GM18499 (cell line): ENCODE results near the gene SKAP1.
"Not testable (repeated sequence)": the region's sequence is repeated elsewhere in the genome, so short reads cannot be mapped to it uniquely, and the experiment has no call there.

Experiments
- ATAC-seq: cut with Tn5 transposase; IDR thresholded peaks from one replicate; pipeline ENCODE4 v1.9.1; 2021; ENCODE audit warnings: moderate number of reproducible peaks; ENCODE audit not compliant: insufficient read depth, unreplicated experiment

Gene SKAP1

DNA sequence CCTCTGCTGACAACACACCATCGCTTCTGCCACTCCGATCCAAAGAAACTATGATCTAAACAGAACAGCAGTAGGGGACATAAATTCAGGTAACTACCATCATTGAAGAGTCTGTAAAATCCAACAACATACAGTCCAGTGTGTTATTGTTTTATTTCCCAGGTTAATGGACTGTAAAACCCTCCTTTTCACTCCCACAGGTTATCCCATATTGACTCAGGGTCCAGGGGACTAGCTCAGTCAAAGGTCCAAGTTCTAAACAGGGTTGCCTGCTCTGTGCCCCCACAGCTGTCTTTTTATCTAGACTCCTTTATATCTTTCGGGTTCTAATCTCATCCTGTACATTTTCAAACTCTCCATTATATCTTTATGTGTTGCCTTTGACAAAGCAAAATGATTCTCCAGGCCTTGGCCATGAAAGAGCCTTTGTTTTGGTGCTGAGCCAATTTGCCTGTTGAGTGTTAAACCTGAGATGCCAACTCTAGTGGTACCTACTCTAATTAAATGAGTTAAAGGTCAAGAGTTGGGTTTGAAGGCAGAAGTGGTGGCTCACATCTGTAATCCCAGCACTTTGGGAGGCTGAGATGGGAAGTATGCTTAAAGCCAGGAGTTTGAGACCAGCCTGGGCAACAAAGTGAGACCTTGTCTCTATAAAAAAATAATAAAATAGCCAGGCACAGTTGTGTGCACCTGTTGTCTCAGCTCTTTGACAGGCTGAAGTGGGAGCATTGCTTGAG lies 242.0 kb downstream of the SKAP1 start:
- no peak for ATAC-seq

- ATAC-seq, result not testable (repeated sequence)
Observed at GRCh38 chr17:48186317-48186716, 243.7 kb downstream of the SKAP1 start.

DNA sequence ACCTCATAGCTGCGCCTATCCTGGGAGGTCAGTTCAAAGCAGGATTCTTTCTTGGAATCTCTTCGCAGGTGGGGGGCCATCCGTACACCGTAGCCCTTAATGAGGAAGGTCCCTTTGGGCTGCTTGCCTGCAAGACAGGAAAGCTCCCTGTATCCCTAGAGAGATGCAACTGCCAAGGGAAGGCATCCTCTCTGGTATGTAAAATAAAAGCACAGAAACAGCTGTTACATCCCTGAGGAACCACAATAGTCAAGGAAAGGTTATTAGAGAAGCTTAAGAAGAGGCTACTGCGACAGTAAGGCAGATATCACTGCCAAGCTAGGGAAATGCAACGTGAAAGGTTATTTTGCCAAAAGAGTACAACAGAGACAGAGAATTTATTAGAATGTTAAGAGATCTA lies 245.3 kb downstream of the SKAP1 start:
- no peak for ATAC-seq

DNA sequence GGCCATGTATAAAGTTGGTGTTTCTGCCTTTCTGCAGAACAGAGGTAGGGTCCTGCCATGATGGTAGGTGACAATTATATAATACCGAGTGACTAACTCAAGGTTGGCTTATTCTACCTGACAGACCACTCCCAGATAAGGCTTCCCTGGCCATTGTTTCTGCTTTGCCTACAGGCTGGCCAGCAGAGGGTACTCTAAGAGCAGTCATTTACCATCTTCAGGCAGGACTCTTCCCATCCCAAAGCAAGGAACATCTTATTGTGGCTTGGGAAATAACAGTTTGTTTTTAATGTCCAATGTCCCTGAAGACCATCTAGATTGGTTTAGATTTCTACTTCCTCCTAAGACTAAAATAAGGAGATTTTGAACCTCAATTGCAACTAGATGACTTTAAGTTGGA lies 248.4 kb downstream of the SKAP1 start:
- no peak for ATAC-seq

DNA sequence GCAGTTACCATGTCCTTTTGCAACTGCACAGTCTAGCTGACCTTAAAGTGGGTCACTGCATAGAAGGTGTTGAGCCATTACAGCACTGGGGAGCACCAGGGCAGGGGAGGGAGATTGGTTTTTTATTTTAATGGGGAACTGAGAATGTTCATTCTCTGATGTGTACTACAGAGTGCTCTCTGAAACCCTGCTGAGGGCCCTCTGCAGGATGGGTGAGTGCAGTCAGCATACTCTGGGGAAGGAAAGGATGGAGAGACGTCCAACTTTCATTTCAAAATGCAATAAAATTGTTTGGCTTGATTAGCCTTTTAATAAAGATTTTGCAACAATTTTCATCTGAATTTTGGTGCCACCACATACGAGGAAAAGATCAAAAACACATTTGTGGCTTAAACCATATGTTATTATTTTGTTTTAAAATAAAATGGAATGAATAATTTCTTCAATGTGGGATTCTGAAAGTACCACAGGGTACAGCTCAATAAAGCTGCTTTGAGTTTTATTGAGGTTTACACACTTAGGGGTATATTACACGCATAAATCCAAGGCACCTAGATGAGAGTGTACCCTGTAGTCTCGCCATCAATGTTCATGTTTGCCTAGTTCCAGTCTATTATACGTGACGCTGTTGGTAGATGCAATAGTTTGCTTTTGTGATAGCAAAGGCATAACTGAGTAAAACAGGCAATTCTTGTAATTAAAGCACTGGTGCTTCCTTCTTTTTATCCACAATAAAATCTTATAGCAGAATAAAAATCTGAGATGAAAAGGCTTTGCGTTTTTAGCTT lies 249.0 kb downstream of the SKAP1 start:
- ATAC-seq, result no peak

DNA sequence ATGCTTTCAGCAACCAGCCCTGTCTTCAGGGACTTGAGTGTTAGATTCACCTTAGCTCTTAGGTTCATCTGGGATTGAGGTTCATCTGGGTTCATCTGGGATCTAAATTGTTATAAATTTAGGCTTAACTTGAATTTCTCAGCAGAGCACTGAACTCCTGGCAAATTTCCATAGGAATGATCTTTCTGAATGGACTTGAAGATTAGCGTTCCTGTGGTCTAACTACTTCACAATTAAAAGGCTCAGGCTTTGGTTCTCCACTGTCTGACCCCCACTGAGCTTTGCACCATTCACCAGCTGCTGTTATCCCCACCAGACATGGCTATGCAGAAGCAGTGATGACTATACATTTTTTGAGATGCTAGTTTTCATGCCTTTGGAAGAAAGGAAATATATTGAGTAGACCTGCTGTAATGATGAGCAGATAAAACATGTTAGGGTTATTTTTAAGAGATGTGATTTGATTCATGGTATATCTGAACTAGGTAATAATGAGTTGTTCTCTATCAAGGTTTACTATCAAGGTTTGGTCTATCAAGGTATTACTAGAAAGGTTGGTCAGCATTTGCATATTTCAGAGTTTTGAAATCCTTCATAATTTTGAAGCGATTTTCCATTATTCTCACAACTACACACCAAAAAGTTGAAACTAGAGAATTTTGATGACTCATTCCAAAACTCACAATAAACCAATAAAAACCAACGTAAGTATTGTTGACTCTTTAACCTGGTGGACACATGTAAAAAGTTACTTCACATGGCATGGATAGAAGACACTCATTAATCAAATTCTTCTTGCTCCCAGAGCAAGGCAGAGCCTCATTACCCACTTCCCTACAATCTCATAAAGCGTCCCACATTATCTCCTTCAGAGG lies 250.7 kb downstream of the SKAP1 start:
- no peak for ATAC-seq

DNA sequence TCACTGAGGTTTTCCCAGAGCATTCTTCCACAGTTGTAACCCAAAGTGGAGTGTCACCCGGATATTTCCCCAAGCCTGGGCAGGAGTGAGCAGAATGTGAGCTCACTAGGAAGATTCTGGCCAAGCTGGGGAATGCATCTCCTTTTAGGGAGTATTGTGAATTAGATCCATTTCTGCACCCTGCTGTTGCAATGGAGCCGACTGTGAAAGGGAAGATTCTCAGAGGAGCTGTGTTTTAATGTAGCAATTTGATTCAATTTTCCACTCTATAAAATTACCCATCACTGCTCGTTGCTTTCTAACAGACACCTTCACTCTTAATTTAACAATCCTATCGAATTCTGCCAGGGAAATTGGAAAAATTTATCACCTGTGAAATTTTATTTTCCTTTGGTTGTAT lies 251.7 kb downstream of the SKAP1 start:
- no peak for ATAC-seq

- ATAC-seq, result no peak
Observed at GRCh38 chr17:48177816-48178215, 252.2 kb downstream of the SKAP1 start.

GRCh38 chr17:48176471-48176855 lies 253.6 kb downstream of the SKAP1 start:
- ATAC-seq, result no peak

- ATAC-seq, result no peak
Observed at GRCh38 chr17:48175692-48176470, 254.1 kb downstream of the SKAP1 start.

- ATAC-seq, result no peak
Observed at GRCh38 chr17:48174833-48175523, 255.0 kb downstream of the SKAP1 start.

DNA sequence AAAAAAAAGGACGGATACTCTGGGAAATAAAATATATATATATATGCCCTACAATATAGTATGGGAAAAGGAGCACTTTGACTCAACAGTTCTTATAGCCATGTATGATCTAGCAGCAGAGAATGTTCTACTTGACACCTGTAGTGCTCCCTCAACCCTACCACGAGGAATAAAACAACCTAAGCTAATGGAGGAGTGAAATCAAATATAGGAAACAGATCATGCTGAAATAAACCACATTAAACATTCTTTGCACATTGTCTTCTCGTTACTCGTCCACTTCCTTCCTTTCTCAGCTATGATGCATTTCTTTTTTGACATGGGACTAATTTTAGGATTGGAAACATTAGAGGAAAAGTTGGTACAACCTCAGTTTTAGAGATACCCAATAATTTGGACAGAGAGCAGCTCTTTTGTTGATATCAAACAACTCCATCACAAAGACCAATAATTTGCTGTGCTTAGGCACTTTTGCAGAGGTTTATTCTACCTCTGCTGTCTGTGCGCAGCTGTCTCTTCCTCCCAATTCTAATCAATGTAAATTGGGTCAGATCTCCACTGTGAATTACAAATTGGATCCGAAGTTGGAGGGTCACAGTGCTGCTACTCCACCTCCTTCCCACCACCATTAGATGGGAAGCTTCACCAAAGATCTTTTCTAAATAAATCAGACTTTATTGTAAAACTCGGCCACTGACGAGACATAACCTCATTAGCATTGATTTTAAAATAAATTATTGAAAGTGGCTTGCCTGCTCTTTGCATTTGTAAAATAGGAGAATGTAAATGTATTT lies 256.6 kb downstream of the SKAP1 start:
- ATAC-seq, result no peak

DNA sequence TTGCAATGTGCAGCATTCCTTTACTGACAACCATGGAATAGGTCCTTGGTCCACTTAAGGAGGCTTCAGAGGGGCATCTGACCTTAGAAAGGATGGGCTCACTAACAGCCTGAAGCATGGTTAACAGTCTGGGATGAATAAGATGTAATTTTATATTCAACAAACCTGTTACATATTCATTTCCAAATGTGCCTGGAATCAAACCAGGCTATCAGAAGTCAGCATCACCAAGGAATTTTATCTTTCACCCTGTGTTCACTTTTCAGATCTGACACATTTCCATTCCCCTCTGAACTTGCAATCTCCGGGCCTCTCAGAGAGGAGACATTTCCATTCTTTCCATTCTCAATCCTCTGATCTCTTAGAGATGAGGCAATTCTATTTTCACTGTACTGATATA lies 260.1 kb downstream of the SKAP1 start:
- ATAC-seq, result no peak

- no peak for ATAC-seq
Observed at GRCh38 chr17:48163809-48164208, 266.2 kb downstream of the SKAP1 start.

DNA sequence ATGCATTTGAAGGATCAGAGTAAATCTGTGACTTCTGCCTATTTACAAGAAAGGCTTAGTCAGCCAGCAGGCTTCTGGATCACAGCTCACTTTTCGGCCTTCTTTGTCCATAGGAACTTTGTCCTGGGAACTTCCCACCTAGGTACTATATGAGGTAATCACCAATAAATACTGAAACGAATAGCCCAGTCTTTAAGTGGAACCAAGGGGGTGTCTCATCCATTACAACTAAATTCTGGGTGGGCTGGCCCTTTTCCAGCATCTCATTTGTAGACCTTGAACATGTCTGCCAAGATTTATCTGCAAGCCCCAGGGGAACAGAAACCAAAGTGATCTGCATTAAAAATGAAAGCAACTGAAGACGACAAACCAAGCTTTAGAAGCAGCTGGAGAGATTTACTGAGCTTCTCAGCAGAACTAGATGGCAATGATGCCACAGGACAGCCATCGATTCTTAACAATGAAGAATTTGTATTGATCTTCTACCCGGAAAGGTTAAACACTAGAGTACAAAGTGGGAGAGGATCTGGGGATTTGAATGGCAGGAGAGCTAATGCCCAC lies 267.0 kb downstream of the SKAP1 start:
- ATAC-seq, result no peak

DNA sequence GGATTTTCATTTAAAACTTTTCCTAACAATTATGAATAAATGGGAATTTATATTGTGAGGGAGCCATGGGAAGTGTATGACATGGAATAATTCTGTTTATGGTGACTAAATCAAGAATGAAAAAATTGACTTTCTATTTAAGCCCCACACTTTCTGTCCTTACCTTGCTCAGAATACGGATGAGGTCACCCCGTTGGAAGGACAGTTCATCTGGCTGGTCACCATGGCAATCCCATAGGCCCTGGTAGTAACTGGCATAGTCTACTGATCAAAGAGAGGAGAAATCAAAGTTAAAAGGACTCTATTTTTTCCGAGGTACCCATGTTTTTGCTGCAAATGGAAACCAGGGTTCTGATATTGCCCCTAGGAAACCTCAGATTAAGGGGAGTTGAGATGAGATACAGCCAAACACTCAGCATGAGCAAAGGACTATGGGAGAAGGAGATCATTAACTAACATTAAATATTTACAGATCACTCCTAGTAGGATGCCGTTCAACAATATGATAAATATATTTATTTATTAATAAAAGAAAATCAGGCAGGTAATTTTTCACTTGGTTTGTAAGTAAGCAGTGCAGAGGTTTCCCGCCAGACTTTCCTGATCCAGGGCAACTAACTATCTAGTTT lies 267.6 kb downstream of the SKAP1 start:
- ATAC-seq, result no peak

GRCh38 chr17:48161127-48161905 lies 268.7 kb downstream of the SKAP1 start:
- ATAC-seq, result no peak
